Daoy (cell line): Measurements from ENCODE around the gene PFDN5. TPM values are rescaled to one million over a fixed set of nuclear protein-coding genes. Genes with fewer than 3 reads are reported as not detected.

Experiments
- DNase-seq: peaks from one replicate; pipeline ENCODE4 v3.0.0-alpha.2; 2015; ENCODE audit warnings: low read depth
- total RNA-seq: library from RNA; depleted of rRNA; stranded (reverse); fragments of >200 nt; shearing (Covaris generic); gene quantifications from 2 replicates; pipeline ENCODE4 v1.2.3, GENCODE V29; 2014; rRNA removed

PFDN5 gene
- 480 and 590 TPM in 2 replicates for total RNA-seq

GRCh38 chr12:53295070-53295890 is at the start of gene PFDN5:
TSS of gene PFDN5 (plus strand) at chr12:53295542. CDS start at chr12:53295568, 26 bp downstream.
- peak; percentile 95 for DNase-seq

- peak; percentile 87 for DNase-seq
These were observed 43.6 kb upstream of the PFDN5 start for GRCh38 chr12:53251477-53252348.

- DNase-seq: peak; percentile 26
These were observed 42.9 kb upstream of the PFDN5 start for GRCh38 chr12:53252349-53252916.

GRCh38 chr12:53253298-53253697 is 42.0 kb upstream of the PFDN5 start:
- DNase-seq: no peak

GRCh38 chr12:53254816-53255545 is 40.4 kb upstream of the PFDN5 start:
- no peak for DNase-seq

GRCh38 chr12:53255996-53256395 is 39.3 kb upstream of the PFDN5 start:
- no peak for DNase-seq

GRCh38 chr12:53258541-53259539 is 36.5 kb upstream of the PFDN5 start:
- no peak for DNase-seq

GRCh38 chr12:53259891-53260290 is 35.5 kb upstream of the PFDN5 start:
- no peak for DNase-seq

- no peak for DNase-seq
These were observed 29.6 kb upstream of the PFDN5 start for GRCh38 chr12:53265783-53266182.

GRCh38 chr12:53267306-53267998 is 27.9 kb upstream of the PFDN5 start:
- DNase-seq: peak; percentile 34

GRCh38 chr12:53267999-53268629 is 27.2 kb upstream of the PFDN5 start, which contains the start of gene ESPL1:
TSS of gene ESPL1 (plus strand) at chr12:53268299. CDS start at chr12:53268767, 468 bp downstream.
- DNase-seq: peak; percentile 91

- no peak for DNase-seq
These were observed 26.4 kb upstream of the PFDN5 start for GRCh38 chr12:53268630-53269562.

- DNase-seq: no peak
These were observed 20.9 kb upstream of the PFDN5 start for GRCh38 chr12:53274445-53274844.

- no peak for DNase-seq
These were observed 18.8 kb upstream of the PFDN5 start for GRCh38 chr12:53276511-53276910.

- no peak for DNase-seq
These were observed 17.4 kb upstream of the PFDN5 start for GRCh38 chr12:53277981-53278380.

- no peak for DNase-seq
These were observed 16.0 kb upstream of the PFDN5 start for GRCh38 chr12:53279283-53279869.

GRCh38 chr12:53279888-53280498 is 15.3 kb upstream of the PFDN5 start:
- no peak for DNase-seq
